Hypothalamus (tissue), 51 donors: Measurements from ENCODE around the gene MDFI.

Experiments used
- DNase-seq, 51 donors: peaks; one replicate each; lab custom pipeline; 2025; lab: John Stamatoyannopoulos, UW

MDFI gene

GRCh38 chr6:41638002-41638934 is at the start of gene MDFI:
Gene MDFI, plus strand, starts transcription at chr6:41638468. Its CDS starts 282 bp downstream, at chr6:41638750.
- DNase-seq = no peak

- peak in 8 of 51 donors; percentile 8 to 22 (median 16) for DNase-seq
Measured at GRCh38 chr6:41589223-41589622, 49.0 kb upstream of the MDFI start.

GRCh38 chr6:41589636-41590622 is 48.3 kb upstream of the MDFI start:
- DNase-seq = no peak

- no peak for DNase-seq
Measured at GRCh38 chr6:41591122-41591521, 47.1 kb upstream of the MDFI start.

- peak in 48 of 51 donors; percentile 13 to 86 (median 52) for DNase-seq
Measured at GRCh38 chr6:41591859-41592502, 46.3 kb upstream of the MDFI start.

GRCh38 chr6:41593406-41593805 is 44.9 kb upstream of the MDFI start:
- DNase-seq = no peak

- DNase-seq = no peak
Measured at GRCh38 chr6:41593839-41594238, 44.4 kb upstream of the MDFI start.

- no peak for DNase-seq
Measured at GRCh38 chr6:41594326-41594725, 43.9 kb upstream of the MDFI start.

- no peak for DNase-seq
Measured at GRCh38 chr6:41594766-41595165, 43.5 kb upstream of the MDFI start.

- no peak for DNase-seq
Measured at GRCh38 chr6:41595166-41595565, 43.1 kb upstream of the MDFI start.

GRCh38 chr6:41596096-41596685 is 42.1 kb upstream of the MDFI start:
- no peak for DNase-seq

GRCh38 chr6:41596807-41597206 is 41.5 kb upstream of the MDFI start:
- no peak for DNase-seq

GRCh38 chr6:41597246-41598000 is 40.8 kb upstream of the MDFI start:
- DNase-seq = no peak

- no peak for DNase-seq
Measured at GRCh38 chr6:41598670-41599014, 39.6 kb upstream of the MDFI start.

- no peak for DNase-seq
Measured at GRCh38 chr6:41599015-41599851, 39.0 kb upstream of the MDFI start.

- no peak for DNase-seq
Measured at GRCh38 chr6:41599852-41600445, 38.3 kb upstream of the MDFI start.

GRCh38 chr6:41600499-41601247 is 37.6 kb upstream of the MDFI start:
- DNase-seq = no peak

- no peak for DNase-seq
Measured at GRCh38 chr6:41601248-41601549, 37.1 kb upstream of the MDFI start.
